GM21723 (cell line): ENCODE results near the gene PHKG2.

Experiments
- ATAC-seq: cut with Tn5 transposase; IDR thresholded peaks from one replicate; pipeline ENCODE4 v1.9.1; 2021; ENCODE audit warnings: mild to moderate bottlenecking, moderate library complexity; ENCODE audit not compliant: unreplicated experiment

PHKG2 gene

GRCh38 chr16:30725418-30725792 lies 22.8 kb upstream of the PHKG2 start:
- ATAC-seq = no peak

- no peak for ATAC-seq
Observed at GRCh38 chr16:30728321-30728720, 19.9 kb upstream of the PHKG2 start.

GRCh38 chr16:30728899-30729672 lies 19.1 kb upstream of the PHKG2 start:
- ATAC-seq = no peak

- ATAC-seq = no peak
Observed at GRCh38 chr16:30731411-30731810, 16.8 kb upstream of the PHKG2 start.

- no peak for ATAC-seq
Observed at GRCh38 chr16:30736995-30737793, 11.0 kb upstream of the PHKG2 start.

- no peak for ATAC-seq
Observed at GRCh38 chr16:30737794-30738648, 10.2 kb upstream of the PHKG2 start.

- ATAC-seq = no peak
Observed at GRCh38 chr16:30738984-30739951, 9.0 kb upstream of the PHKG2 start.

GRCh38 chr16:30740364-30741251 lies 7.6 kb upstream of the PHKG2 start:
- no peak for ATAC-seq

GRCh38 chr16:30741461-30741914 lies 6.7 kb upstream of the PHKG2 start:
- no peak for ATAC-seq

- no peak for ATAC-seq
Observed at GRCh38 chr16:30743716-30744115, 4.5 kb upstream of the PHKG2 start.

GRCh38 chr16:30744183-30744582 lies 4.0 kb upstream of the PHKG2 start:
- no peak for ATAC-seq

GRCh38 chr16:30745082-30745481 lies 3.1 kb upstream of the PHKG2 start:
- ATAC-seq = no peak

GRCh38 chr16:30746638-30747175 lies 1.5 kb upstream of the PHKG2 start:
- no peak for ATAC-seq

- no peak for ATAC-seq
Observed at GRCh38 chr16:30747331-30747730, 894 bp upstream of the PHKG2 start.

GRCh38 chr16:30748634-30749445 lies 615 bp downstream of the PHKG2 start:
- ATAC-seq = peak; percentile 18

GRCh38 chr16:30750201-30750600 lies 2.0 kb downstream of the PHKG2 start:
- no peak for ATAC-seq

- ATAC-seq = no peak
Observed at GRCh38 chr16:30750876-30751465, 2.7 kb downstream of the PHKG2 start.

- ATAC-seq = no peak
Observed at GRCh38 chr16:30753596-30753995, 5.4 kb downstream of the PHKG2 start.
